ENCODE results near the gene TMBIM4. TPM values are rescaled to one million over a fixed set of nuclear protein-coding genes. Genes with fewer than 3 reads are reported as not detected.
A peak's percentile ranks its signal among the peaks of the same experiment; 100 is the strongest.

The TMBIM4 gene
- total and polyA plus RNA-seq, 2 of the 4 experiments (the other 2 are of a cell fraction) = 38.7 to 59.3 TPM

GRCh38 chr12:66085998-66086397, 83.8 kb downstream of the TMBIM4 start:
- dilution Hi-C loops (cut with HindIII; ENCODE audit: low sequenced_read_pairs, unreplicated experiment) = no loop called here
- H3K27me3 ChIP-seq (ENCODE audit: control insufficient read depth, insufficient read depth, low read length) = no peaks in the 10 kb centered on the region
- H2BK5ac ChIP-seq (ENCODE audit: low read depth, low read length, poor library complexity, severe bottlenecking) = no peak overlapping the region
- H3K79me1 ChIP-seq (ENCODE audit: low read depth in 1 of 2, low read length in 2 of 2) = no peaks in the 10 kb centered on the region
- no peaks in the 10 kb centered on the region for H3K36me3 ChIP-seq (ENCODE audit: control insufficient read depth, insufficient read depth, low read length)
- no peak overlapping the region for H3K9ac ChIP-seq (ENCODE audit: low read depth, low read length)
- 100% methylated on average over 1 of the region's 2 CpGs; no CpG with 5 or more reads in 1 of the 2 experiments for WGBS, 2 experiments (ENCODE audit: extremely low coverage in 2 of 2, insufficient read length in 1 of 2)
- H2AFZ ChIP-seq (replicated peaks; ENCODE audit: low read length, poor library complexity) = no peak overlapping the region
- H3K9me3 ChIP-seq (ENCODE audit: control insufficient read depth, insufficient read depth, low read length) = peaks cover 2% of the 10 kb centered on the region; the same call in 1 of the 2 replicates
- H3K27ac ChIP-seq (ENCODE audit: insufficient read depth, low read length) = no peak overlapping the region
- H3K23ac ChIP-seq (ENCODE audit: low read depth, low read length) = 0 out of 2 replicates have a peak overlapping the region, but pooled peaks have one; percentile 41
- H3K18ac ChIP-seq (ENCODE audit: low read depth, low read length) = no peak overlapping the region
- no peaks in the 10 kb centered on the region for H4K20me1 ChIP-seq (ENCODE audit: insufficient read depth, low read length)
- no peak overlapping the region for H3K4me2 ChIP-seq (ENCODE audit: low read depth, low read length)
- CTCF ChIA-PET = interaction anchor here (1.4 kb wide), 1 partner anchor 484 kb away, joined by 3 read pairs; no protein-coding TSS in a partner anchor
- no TSS peak for BruUV-seq (replicated peaks)
- in situ Hi-C loops (cut with MboI; ENCODE audit: low sequenced_read_pairs) = loop anchor here (10.0 kb wide), 1 partner anchor 781 kb away; no protein-coding TSS in a partner anchor
- H2AK5ac ChIP-seq (ENCODE audit: low read depth, low read length) = peak overlapping the region; percentile 14; the same call in 1 of the 2 replicates
- no peak overlapping the region for H3K56ac ChIP-seq (ENCODE audit: extremely low read depth, insufficient read depth, low read length)
- peak overlapping the region; percentile 18; the same call in 1 of the 3 replicates for H2BK15ac ChIP-seq (ENCODE audit: low read depth, low read length)
- H2BK20ac ChIP-seq (ENCODE audit: low read depth, low read length) = no peak overlapping the region
- H3K4me1 ChIP-seq (ENCODE audit: control insufficient read depth, insufficient read depth, low read length) = peaks cover 4% of the 10 kb centered on the region; the same call in 1 of the 2 replicates
- no peak overlapping the region for H3K4me3 ChIP-seq (ENCODE audit: insufficient read depth, low read depth, low read length)
- TF ChIP-seq CHD1 (IDR thresholded peaks at IDR 0.05; ENCODE audit: low read depth, low read length) (no peak), CTCF (conservative IDR thresholded peaks at IDR 0.05; ENCODE audit: low read depth, low read length) (no peak), FOS (IDR thresholded peaks at IDR 0.05; ENCODE audit: low read depth, low read length) (no peak), NFE2L2 (IDR thresholded peaks at IDR 0.05; ENCODE audit: low read depth, low read length) (no peak), MXI1 (IDR thresholded peaks at IDR 0.05; ENCODE audit: borderline replicate concordance, low read depth, low read length) (no peak), RCOR1 (IDR thresholded peaks at IDR 0.05; ENCODE audit: insufficient replicate concordance, low read length) (no peak), MAFK (IDR thresholded peaks at IDR 0.05; ENCODE audit: low read depth, low read length) (no peak)
- TF ChIP-seq, protein P1, sequence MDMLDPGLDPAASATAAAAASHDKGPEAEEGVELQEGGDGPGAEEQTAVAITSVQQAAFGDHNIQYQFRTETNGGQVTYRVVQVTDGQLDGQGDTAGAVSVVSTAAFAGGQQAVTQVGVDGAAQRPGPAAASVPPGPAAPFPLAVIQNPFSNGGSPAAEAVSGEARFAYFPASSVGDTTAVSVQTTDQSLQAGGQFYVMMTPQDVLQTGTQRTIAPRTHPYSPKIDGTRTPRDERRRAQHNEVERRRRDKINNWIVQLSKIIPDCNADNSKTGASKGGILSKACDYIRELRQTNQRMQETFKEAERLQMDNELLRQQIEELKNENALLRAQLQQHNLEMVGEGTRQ (IDR thresholded peaks at IDR 0.05; ENCODE audit: low read depth, low read length) = no peak
- no peak overlapping the region for H4K91ac ChIP-seq (ENCODE audit: insufficient read depth, low read depth, low read length)
- intact Hi-C loops (cut with micrococcal nuclease) = loop anchor here (2.0 to 10.0 kb wide), 3 partner anchors 99 to 529 kb away; no protein-coding TSS in a partner anchor
- H2BK120ac ChIP-seq (ENCODE audit: low read depth, low read length) = no peak overlapping the region
- peak overlapping the region; percentile 15; the same call in 1 of the 2 replicates for H3K4ac ChIP-seq (ENCODE audit: low read depth, low read length)
- ATAC-seq (ENCODE audit: low read depth) = no peak
- H2AK9ac ChIP-seq (replicated peaks; ENCODE audit: low read depth, low read length, poor library complexity) = no peak overlapping the region
- no peak overlapping the region for H3K14ac ChIP-seq (replicated peaks; ENCODE audit: low read depth, low read length)
- DNase-seq = no peak
- H3K9me1 ChIP-seq (ENCODE audit: insufficient read depth, low read length) = no peaks in the 10 kb centered on the region
- no peak overlapping the region for H4K8ac ChIP-seq (ENCODE audit: low read depth in 2 of 2, low read length in 2 of 2)
- POLR2A ChIA-PET (ENCODE audit: unreplicated experiment) = no interaction called here
- H4K5ac ChIP-seq (ENCODE audit: low read depth, low read length) = no peak overlapping the region

Measured in IMR-90 (cell line).